K562 (cell line): Measurements from ENCODE around the gene TSPAN1. TPM values are rescaled to one million over a fixed set of nuclear protein-coding genes. Genes with fewer than 3 reads are reported as not detected.

Experiments used
- DNMT1 ChIP-seq: fragments of 450-650 bp; IDR thresholded peaks from 2 replicates; pipeline ENCODE4 v1.6.1; 2016; ENCODE audit warnings: antibody characterized with exemption, mild to moderate bottlenecking
- FOXP1 ChIP-seq: sonication (generic); formaldehyde crosslinking; IDR thresholded peaks from 2 replicates; pipeline ENCODE4 v1.8.0; 2022; ENCODE audit warnings: mild to moderate bottlenecking, missing genetic modification reagents
- NFYB ChIP-seq: IDR thresholded peaks from 2 replicates; pipeline ENCODE4 v1.6.1; 2011; ENCODE audit warnings: mild to moderate bottlenecking, moderate library complexity; ENCODE audit not compliant: insufficient read length; ENCODE audit errors: extremely low read depth
- SRSF3 ChIP-seq: fragments of 200-400 bp; formaldehyde crosslinking; IDR thresholded peaks from 2 replicates; pipeline ENCODE4 v1.6.1; 2016; ENCODE audit warnings: mild to moderate bottlenecking, low read length, moderate library complexity; ENCODE audit not compliant: insufficient read depth
- STAT5B ChIP-seq: fragments of 250-450 bp; sonication (Bioruptor Pico); IDR thresholded peaks from 2 replicates; pipeline ENCODE4 v1.8.0; 2021; ENCODE audit warnings: mild to moderate bottlenecking, inconsistent platforms
- polyA plus RNA-seq, 8 experiments: library from polyadenylated mRNA; depleted of rRNA in 4 of 8; stranded (reverse) in 5 of 8; unstranded in 3 of 8; fragments of >200 nt; fragmentation: Nextera tagmentation in 2 of 8; fragmentation: Illumina TruSeq in 1 of 8; extraction: Ambion mirVana in 2 of 8; extraction: Trizol in 1 of 8; gene quantifications; 2 replicates each; pipeline versions ENCODE4 v1.2.1 to v1.2.3, GENCODE V29; 2011 to 2014; ENCODE audit warnings: inconsistent platforms in 1 of 8, missing spikeins in 1 of 8
- total RNA-seq, 7 experiments: library from RNA; depleted of rRNA in 6 of 7; stranded (reverse); fragments of >200 nt in 6 of 7; fragmentation: Illumina TruSeq in 2 of 7; extraction: Trizol in 2 of 7; gene quantifications; 2 replicates each; pipeline versions ENCODE4 v1.2.1 to v1.2.3, GENCODE V29; 2011 to 2021; ENCODE audit warnings: low replicate concordance in 1 of 7
- TF ChIP-seq, protein P1 (sequence below), 2 experiments: fragments of 450-650 bp; IDR thresholded peaks; 2 replicates each; pipeline ENCODE4 v1.6.1; 2016; ENCODE audit warnings: mild to moderate bottlenecking in 2 of 2, borderline replicate concordance in 1 of 2, low read depth in 1 of 2, moderate library complexity in 1 of 2
- TF ChIP-seq, protein P2 (sequence below): fragments of 250-450 bp; sonication (Bioruptor Pico); IDR thresholded peaks from 2 replicates; pipeline ENCODE4 v1.4.0; 2020; ENCODE audit warnings: mild to moderate bottlenecking
- TF ChIP-seq, protein P3 (sequence below): sonication (generic); formaldehyde crosslinking; IDR thresholded peaks from 2 replicates; pipeline ENCODE4 v1.8.0; 2022; ENCODE audit warnings: mild to moderate bottlenecking, missing genetic modification reagents, borderline replicate concordance
- TF ChIP-seq, protein P4 (sequence below): sonication (generic); formaldehyde crosslinking; IDR thresholded peaks from 2 replicates; pipeline ENCODE4 v1.9.0; 2022; ENCODE audit warnings: mild to moderate bottlenecking, missing genetic modification reagents
- TF ChIP-seq, protein P5 (sequence below), 2 experiments: fragments of 450-650 bp; IDR thresholded peaks; 2 replicates each; pipeline ENCODE4 v1.6.1; 2018; ENCODE audit warnings: mild to moderate bottlenecking in 2 of 2, low read depth in 1 of 2; ENCODE audit not compliant: partially characterized antibody in 2 of 2

The TSPAN1 gene
- total and polyA plus RNA-seq, 9 of the 15 experiments (the other 6 are each of a cell fraction or from before 2014, with no cell fraction given) = 0.58 TPM; not detected in 8

DNA sequence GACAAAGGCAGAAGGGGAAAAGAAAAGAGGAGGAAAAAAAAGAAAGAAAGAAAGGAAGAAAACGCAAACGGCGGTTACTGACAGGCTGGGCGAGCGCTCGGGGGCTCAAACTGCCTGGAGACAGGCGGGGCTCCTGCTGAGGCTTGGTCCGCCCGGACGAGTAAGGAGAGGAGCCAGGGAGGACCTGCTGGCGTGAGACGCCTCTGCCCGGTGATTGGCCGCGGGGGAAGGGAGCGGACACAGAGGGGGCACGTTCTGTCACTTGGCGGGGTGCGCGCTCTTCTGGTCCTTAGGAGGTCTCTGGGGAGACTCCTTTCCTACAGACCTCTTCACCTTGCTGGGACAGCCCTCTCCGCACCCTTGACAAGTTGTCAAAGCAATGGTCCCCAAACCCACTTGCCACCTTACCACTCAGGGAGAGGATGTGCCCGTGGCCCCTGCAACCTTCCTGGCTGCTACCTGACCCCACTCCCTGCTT, 41.7 kb upstream of the TSPAN1 start (continued):
- TF ChIP-seq, protein P1, sequence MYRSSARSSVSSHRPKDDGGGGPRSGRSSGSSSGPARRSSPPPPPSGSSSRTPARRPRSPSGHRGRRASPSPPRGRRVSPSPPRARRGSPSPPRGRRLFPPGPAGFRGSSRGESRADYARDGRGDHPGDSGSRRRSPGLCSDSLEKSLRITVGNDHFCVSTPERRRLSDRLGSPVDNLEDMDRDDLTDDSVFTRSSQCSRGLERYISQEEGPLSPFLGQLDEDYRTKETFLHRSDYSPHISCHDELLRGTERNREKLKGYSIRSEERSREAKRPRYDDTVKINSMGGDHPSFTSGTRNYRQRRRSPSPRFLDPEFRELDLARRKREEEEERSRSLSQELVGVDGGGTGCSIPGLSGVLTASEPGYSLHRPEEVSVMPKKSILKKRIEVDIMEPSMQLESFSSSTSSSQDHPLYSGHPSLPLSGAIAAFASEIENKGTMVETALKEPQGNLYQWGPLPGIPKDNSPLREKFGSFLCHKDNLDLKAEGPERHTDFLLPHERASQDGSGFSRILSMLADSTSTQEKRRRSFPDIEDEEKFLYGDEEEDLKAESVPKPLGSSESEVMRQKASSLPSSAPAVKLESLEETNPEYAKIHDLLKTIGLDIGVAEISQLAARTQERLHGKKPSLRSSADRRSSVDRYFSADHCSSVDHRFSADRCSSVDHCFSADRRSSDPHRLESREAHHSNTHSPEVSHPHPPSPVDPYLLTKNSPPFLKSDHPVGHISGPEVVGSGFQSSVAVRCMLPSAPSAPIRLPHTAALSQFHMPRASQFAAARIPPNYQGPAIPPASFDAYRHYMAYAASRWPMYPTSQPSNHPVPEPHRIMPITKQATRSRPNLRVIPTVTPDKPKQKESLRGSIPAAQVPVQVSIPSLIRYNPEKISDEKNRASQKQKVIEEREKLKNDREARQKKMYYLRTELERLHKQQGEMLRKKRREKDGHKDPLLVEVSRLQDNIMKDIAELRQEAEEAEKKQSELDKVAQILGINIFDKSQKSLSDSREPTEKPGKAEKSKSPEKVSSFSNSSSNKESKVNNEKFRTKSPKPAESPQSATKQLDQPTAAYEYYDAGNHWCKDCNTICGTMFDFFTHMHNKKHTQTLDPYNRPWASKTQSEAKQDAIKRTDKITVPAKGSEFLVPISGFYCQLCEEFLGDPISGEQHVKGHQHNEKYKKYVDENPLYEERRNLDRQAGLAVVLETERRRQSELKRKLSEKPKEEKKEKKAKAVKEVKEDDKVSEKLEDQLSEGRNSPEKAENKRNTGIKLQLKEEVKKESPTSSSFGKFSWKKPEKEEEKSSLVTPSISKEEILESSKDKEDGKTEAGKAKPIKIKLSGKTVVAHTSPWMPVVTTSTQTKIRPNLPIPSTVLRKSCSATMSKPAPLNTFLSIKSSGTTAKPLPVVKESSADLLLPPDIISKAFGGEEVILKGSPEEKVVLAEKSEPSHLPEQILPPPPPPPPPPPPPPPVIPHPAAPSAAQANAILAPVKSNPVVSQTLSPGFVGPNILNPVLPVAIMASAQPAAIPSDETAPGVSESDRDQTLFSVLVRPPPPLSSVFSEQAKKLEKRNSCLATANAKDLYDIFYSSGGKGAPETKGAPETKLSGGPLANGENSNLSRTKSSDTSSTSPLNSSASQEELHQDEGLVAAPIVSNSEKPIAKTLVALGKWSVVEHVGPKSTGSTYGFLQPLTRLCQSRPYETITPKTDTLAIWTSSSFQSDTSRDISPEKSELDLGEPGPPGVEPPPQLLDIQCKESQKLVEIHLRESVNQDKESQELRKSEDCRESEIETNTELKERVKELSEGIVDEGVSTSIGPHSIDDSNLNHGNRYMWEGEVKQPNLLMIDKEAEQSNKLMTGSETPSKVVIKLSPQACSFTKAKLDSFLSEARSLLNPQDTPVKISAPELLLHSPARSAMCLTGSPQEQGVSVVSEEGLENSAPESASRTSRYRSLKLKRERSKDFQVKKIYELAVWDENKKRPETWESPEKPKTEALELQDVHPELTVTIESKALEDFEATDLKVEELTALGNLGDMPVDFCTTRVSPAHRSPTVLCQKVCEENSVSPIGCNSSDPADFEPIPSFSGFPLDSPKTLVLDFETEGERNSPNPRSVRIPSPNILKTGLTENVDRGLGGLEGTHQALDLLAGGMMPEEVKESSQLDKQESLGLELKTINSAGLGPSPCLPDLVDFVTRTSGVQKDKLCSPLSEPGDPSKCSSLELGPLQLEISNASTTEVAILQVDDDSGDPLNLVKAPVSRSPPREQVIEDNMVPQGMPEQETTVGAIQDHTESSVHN (IDR thresholded peaks at IDR 0.05; ENCODE audit: borderline replicate concordance in 1 of 2, low read depth in 1 of 2) = no peak
- TF ChIP-seq SRSF3 (no peak), STAT5B (CRISPR knock-in tag) (no peak), DNMT1 (no peak), FOXP1 (CRISPR knock-in tag) (no peak), NFYB (peak; percentile 67)
- TF ChIP-seq, protein P2, sequence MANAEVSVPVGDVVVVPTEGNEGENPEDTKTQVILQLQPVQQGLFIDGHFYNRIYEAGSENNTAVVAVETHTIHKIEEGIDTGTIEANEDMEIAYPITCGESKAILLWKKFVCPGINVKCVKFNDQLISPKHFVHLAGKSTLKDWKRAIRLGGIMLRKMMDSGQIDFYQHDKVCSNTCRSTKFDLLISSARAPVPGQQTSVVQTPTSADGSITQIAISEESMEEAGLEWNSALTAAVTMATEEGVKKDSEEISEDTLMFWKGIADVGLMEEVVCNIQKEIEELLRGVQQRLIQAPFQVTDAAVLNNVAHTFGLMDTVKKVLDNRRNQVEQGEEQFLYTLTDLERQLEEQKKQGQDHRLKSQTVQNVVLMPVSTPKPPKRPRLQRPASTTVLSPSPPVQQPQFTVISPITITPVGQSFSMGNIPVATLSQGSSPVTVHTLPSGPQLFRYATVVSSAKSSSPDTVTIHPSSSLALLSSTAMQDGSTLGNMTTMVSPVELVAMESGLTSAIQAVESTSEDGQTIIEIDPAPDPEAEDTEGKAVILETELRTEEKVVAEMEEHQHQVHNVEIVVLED (CRISPR knock-in tag) = no peak
- TF ChIP-seq, protein P3, sequence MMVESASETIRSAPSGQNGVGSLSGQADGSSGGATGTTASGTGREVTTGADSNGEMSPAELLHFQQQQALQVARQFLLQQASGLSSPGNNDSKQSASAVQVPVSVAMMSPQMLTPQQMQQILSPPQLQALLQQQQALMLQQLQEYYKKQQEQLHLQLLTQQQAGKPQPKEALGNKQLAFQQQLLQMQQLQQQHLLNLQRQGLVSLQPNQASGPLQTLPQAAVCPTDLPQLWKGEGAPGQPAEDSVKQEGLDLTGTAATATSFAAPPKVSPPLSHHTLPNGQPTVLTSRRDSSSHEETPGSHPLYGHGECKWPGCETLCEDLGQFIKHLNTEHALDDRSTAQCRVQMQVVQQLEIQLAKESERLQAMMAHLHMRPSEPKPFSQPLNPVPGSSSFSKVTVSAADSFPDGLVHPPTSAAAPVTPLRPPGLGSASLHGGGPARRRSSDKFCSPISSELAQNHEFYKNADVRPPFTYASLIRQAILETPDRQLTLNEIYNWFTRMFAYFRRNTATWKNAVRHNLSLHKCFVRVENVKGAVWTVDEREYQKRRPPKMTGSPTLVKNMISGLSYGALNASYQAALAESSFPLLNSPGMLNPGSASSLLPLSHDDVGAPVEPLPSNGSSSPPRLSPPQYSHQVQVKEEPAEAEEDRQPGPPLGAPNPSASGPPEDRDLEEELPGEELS (CRISPR knock-in tag) = no peak
- TF ChIP-seq, protein P4, sequence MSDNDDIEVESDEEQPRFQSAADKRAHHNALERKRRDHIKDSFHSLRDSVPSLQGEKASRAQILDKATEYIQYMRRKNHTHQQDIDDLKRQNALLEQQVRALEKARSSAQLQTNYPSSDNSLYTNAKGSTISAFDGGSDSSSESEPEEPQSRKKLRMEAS (CRISPR knock-in tag) = no peak; the same call in 1 of the 2 replicates
- TF ChIP-seq, protein P5, sequence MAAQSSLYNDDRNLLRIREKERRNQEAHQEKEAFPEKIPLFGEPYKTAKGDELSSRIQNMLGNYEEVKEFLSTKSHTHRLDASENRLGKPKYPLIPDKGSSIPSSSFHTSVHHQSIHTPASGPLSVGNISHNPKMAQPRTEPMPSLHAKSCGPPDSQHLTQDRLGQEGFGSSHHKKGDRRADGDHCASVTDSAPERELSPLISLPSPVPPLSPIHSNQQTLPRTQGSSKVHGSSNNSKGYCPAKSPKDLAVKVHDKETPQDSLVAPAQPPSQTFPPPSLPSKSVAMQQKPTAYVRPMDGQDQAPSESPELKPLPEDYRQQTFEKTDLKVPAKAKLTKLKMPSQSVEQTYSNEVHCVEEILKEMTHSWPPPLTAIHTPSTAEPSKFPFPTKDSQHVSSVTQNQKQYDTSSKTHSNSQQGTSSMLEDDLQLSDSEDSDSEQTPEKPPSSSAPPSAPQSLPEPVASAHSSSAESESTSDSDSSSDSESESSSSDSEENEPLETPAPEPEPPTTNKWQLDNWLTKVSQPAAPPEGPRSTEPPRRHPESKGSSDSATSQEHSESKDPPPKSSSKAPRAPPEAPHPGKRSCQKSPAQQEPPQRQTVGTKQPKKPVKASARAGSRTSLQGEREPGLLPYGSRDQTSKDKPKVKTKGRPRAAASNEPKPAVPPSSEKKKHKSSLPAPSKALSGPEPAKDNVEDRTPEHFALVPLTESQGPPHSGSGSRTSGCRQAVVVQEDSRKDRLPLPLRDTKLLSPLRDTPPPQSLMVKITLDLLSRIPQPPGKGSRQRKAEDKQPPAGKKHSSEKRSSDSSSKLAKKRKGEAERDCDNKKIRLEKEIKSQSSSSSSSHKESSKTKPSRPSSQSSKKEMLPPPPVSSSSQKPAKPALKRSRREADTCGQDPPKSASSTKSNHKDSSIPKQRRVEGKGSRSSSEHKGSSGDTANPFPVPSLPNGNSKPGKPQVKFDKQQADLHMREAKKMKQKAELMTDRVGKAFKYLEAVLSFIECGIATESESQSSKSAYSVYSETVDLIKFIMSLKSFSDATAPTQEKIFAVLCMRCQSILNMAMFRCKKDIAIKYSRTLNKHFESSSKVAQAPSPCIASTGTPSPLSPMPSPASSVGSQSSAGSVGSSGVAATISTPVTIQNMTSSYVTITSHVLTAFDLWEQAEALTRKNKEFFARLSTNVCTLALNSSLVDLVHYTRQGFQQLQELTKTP (IDR thresholded peaks at IDR 0.05; ENCODE audit: low read depth in 1 of 2, partially characterized antibody in 2 of 2) = peak in 1 of 2 experiments; percentile 92
